ENCODE results near the gene MCAM.

Gene MCAM

GRCh38 chr11:119361941-119362725 is 45.2 kb upstream of the MCAM start:
- H3K27ac ChIP-seq, result peak overlapping the region; percentile 63
- TF ChIP-seq, protein P1, sequence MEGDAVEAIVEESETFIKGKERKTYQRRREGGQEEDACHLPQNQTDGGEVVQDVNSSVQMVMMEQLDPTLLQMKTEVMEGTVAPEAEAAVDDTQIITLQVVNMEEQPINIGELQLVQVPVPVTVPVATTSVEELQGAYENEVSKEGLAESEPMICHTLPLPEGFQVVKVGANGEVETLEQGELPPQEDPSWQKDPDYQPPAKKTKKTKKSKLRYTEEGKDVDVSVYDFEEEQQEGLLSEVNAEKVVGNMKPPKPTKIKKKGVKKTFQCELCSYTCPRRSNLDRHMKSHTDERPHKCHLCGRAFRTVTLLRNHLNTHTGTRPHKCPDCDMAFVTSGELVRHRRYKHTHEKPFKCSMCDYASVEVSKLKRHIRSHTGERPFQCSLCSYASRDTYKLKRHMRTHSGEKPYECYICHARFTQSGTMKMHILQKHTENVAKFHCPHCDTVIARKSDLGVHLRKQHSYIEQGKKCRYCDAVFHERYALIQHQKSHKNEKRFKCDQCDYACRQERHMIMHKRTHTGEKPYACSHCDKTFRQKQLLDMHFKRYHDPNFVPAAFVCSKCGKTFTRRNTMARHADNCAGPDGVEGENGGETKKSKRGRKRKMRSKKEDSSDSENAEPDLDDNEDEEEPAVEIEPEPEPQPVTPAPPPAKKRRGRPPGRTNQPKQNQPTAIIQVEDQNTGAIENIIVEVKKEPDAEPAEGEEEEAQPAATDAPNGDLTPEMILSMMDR (conservative IDR thresholded peaks at IDR 0.05), result no peak
- no peak for TF ChIP-seq ZFX (IDR thresholded peaks at IDR 0.05)

DNA sequence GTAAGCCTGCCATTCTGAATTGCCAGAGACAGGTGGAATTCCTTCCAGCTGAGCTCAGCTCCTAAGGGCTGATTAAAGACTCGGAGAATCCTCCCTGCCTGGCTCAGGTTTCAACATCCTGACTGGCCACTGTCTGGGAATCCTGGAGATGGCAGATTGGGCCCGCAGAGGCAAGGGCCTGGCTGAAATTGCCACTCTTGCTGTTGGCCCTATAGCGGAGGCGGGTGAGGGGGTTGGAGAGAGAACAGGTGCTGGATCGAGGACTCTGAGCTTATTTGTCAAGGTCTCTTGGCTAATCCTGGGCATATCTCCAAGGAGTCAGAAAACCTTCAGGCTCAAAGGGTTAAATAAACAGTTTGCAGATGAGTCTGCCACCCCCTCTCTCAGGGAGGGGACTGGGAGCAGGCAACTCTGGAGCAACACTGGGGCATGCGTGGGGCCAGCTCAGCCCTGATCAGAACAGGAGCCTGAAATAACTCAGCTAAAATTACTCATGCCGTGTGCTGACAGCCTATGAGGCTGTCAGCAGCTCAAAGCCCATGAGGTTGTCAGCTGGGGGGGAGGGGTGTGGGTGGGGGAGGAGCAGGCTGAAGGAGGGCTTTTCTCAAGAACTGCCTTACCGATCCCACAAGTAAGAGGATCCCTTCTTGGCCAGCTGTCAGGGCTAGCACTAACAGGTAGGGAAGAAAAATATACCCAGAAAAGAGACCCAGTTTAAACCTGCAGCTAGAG is 44.3 kb upstream of the MCAM start:
- H3K27ac ChIP-seq, result peak overlapping the region; percentile 63
- no peak for TF ChIP-seq ZFX (IDR thresholded peaks at IDR 0.05)
- TF ChIP-seq, protein P1 (conservative IDR thresholded peaks at IDR 0.05), result no peak

DNA sequence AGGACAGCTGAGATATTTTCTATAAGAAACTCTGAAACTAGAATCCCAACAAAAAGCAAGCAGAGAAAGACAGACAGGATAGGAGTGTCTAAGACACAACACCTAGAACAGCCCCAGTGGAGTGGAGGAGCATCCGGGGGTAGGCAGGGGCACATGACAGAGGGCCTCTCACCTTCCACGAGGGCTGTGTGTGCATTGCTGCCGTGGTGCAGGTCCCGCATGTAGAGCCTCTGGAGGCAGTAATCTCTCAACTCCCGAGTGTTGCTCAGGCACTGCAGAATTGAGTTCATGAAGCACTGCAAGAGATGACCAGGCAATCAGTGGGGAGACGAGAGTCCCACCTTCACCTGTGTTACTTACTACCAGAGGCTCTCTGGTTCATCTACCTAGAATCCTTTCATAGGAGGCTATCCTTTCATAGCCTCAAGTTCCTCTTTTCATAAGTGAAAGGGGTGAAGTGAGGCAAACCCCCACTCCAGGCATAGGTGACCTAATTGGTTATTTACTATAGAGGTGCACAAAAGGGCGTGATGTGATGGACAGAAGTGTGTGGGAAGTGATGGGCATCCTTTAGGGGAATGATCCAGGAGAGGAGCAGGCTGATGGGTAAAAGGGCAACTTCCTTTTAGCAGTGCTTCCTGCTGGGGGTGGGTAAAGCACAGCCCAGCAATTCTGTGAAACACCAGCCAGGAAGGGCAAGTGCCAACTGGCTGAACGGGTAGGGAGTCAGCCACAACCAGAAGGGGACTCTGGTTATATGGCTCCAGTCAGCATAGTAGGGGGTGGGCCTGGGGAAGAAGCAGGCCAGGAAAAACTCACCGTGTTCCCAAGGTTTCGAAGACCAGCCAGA is 42.7 kb upstream of the MCAM start:
- TF ChIP-seq ZFX (IDR thresholded peaks at IDR 0.05), result no peak
- TF ChIP-seq, protein P1 (conservative IDR thresholded peaks at IDR 0.05), result no peak
- H3K27ac ChIP-seq, result peak overlapping the region; percentile 63

- no peak for TF ChIP-seq ZFX (IDR thresholded peaks at IDR 0.05)
- TF ChIP-seq, protein P1 (conservative IDR thresholded peaks at IDR 0.05), result no peak
- no peak overlapping the region for H3K27ac ChIP-seq
Measured at GRCh38 chr11:119357074-119357473, 40.1 kb upstream of the MCAM start.

DNA sequence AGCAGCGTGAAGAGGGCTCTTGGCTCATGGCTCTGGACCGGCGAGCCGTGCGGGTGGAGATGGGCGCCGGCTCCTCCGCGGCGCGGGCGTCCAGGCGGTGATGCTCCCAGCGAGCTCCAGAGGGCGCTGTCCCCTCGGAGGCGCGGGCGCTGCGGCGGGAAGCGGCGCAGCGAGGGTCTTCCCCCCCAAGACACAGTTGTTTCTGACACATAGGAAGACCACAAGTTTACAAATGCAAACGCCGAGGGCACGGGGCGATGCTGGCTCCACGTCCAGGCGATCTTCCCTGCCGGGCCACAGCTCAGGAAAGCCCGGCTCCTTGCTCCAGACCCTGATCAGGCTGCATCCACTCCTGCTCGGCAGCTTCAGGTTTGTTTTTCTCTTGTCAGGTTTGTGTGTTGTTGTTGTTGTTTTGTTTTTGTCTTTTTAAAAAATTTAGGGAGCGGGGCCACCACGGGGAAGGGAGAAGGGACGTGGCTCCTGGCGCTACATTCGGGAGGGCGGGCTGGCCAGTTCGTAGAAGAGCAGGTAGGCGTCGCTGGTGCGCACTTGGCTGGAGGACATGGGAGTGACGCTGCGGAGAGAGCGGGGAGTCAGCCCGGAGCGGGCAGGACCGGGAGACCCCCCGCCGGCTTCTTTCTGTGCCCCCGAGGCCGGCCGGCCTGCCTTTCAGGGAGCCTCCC is 39.6 kb upstream of the MCAM start:
- no peak overlapping the region for H3K27ac ChIP-seq
- TF ChIP-seq ZFX (IDR thresholded peaks at IDR 0.05), result no peak
- TF ChIP-seq, protein P1 (conservative IDR thresholded peaks at IDR 0.05), result peak; percentile 93

DNA sequence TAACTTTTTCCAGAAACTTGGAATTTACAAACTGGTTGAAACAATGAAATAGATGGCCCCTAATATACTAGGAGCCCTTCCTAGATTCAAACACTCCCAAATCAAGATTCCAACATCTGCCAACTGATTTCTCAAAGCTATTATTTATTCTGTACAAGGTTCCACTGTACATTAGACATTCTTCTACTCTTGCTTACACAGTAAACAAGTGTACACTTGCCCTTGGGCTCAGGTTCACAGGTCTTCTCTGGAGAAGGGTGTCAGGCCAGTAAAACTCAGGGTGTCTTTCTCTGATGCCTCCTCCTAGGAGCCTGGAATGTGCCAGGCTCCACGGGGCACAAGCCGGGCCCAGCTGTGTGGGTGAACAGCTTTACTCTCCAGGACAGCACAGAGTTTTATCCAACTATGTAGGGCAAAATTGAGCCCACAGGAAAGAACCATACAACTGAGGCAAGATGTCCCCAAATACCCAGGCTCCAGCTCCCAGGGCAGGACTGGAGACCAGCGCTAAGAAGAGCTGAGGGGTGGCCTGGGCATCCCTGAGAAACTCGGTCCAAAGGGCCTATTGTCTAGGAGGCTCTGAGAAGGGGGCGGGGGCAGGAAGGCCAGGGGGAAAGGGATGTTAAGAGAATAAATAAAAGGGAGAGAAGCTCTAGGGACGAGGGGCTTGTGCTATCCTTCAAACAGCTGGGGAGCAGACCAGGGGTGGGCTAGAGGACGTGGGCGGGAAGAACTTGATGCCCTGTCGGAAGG is 38.3 kb upstream of the MCAM start:
- TF ChIP-seq, protein P1 (conservative IDR thresholded peaks at IDR 0.05), result no peak
- TF ChIP-seq ZFX (IDR thresholded peaks at IDR 0.05), result no peak
- no peak overlapping the region for H3K27ac ChIP-seq

Data from C4-2B (cell line).